EH (cell line): ENCODE results near the gene RESP18.
"Not testable (repeated sequence)": the region's sequence is repeated elsewhere in the genome, so short reads cannot be mapped to it uniquely, and the experiment has no call there.

ENCODE experiments used
- DNase-seq: peaks from one replicate; pipeline ENCODE4 v3.0.0-alpha.2; 2015; ENCODE audit warnings: low read depth

Gene RESP18

GRCh38 chr2:219325657-219326315 is 6.8 kb downstream of the RESP18 start:
- no peak for DNase-seq

GRCh38 chr2:219325136-219325535 is 7.4 kb downstream of the RESP18 start:
- no peak for DNase-seq

GRCh38 chr2:219323434-219323833 is 9.1 kb downstream of the RESP18 start:
- DNase-seq = no peak

- DNase-seq = peak; percentile 37
Observed at GRCh38 chr2:219314804-219315468, 17.6 kb downstream of the RESP18 start.

- not testable (repeated sequence) for DNase-seq
Observed at GRCh38 chr2:219312683-219313263, 19.8 kb downstream of the RESP18 start.

GRCh38 chr2:219309278-219309677 is 23.3 kb downstream of the RESP18 start, which contains the start of gene PTPRN:
PTPRN (minus strand) TSS chr2:219309401; CDS start chr2:219309332, 69 bp downstream.
- peak; percentile 51 for DNase-seq

GRCh38 chr2:219308142-219309101 is 24.1 kb downstream of the RESP18 start:
- peak; percentile 80 for DNase-seq

- no peak for DNase-seq
Observed at GRCh38 chr2:219306047-219306446, 26.5 kb downstream of the RESP18 start.

GRCh38 chr2:219304223-219304622 is 28.3 kb downstream of the RESP18 start:
- DNase-seq = no peak

GRCh38 chr2:219302412-219302968 is 30.1 kb downstream of the RESP18 start:
- no peak for DNase-seq

GRCh38 chr2:219300022-219300421 is 32.5 kb downstream of the RESP18 start:
- DNase-seq = no peak

- no peak for DNase-seq
Observed at GRCh38 chr2:219299372-219299760, 33.2 kb downstream of the RESP18 start.

- DNase-seq = peak; percentile 79
Observed at GRCh38 chr2:219298759-219299371, 33.7 kb downstream of the RESP18 start.

- no peak for DNase-seq
Observed at GRCh38 chr2:219297766-219298456, 34.6 kb downstream of the RESP18 start.

- no peak for DNase-seq
Observed at GRCh38 chr2:219296631-219297391, 35.7 kb downstream of the RESP18 start.

GRCh38 chr2:219296142-219296541 is 36.4 kb downstream of the RESP18 start:
- DNase-seq = no peak

- peak; percentile 74 for DNase-seq
Observed at GRCh38 chr2:219294356-219295351, 37.9 kb downstream of the RESP18 start.

GRCh38 chr2:219293736-219294231 is 38.8 kb downstream of the RESP18 start:
- no peak for DNase-seq
